Measurements from ENCODE around the gene CLEC2D.
"Not testable (repeated sequence)": the region's sequence is repeated elsewhere in the genome, so short reads cannot be mapped to it uniquely, and the experiment has no call there.

Gene CLEC2D

DNA sequence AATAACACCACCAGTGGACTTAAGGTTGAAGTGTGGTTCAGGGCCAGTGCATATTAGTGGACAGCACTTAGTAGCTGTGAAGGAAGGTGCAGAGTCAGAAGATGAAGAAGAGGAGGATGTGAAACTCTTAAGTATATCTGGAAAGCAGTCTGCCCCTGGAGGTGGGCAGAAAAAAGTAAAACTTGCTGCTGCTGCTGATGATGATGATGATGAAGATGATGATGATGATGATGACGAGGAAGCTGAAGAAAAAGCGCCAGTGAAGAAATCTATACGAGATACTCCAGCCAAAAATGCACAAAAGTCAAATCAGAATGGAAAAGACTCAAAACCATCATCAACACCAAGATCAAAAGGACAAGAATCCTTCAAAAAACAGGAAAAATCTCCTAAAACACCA, 26.1 kb downstream of the CLEC2D start:
- DNase-seq; intact Hi-C loops (cut with DNase I): not testable (repeated sequence)

DNA sequence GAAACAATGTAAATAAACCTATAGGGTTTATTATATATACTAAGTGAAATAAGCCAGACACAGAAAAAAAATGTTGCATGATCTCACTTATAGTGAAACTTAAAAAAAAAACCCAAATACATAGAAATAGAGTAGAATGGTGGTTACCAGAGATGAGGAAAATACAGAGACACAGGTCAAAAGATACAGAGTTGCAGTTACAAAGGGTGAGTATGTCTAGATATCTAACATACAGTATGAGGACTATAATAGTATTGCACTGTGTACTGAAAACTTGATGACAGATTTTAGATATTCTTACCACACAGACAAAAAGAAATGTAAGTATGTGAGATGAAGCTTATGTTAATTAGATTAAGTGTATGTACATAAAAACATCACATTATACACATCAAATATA, 28.1 kb downstream of the CLEC2D start:
- no peak for DNase-seq
- intact Hi-C loops (cut with DNase I): no loop called here

DNA sequence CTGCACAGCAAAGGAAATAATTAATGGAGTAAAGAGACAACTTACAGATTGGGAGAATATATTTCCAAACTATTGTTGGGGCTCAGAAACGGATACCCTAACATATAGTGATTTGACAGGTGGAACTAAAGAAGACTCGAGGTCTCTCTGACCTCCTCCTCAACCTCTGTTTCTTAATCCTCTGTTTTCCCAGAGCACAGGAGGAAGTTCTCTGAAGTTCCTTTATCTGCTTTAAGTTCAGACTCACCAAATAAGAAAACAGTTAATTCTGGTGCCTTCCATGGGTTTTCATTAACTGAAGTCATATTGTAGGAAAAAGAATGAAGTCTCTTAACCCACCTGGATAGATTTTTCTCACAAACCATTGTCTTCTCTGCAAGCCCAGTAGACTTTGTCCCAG, 29.2 kb downstream of the CLEC2D start:
- DNase-seq: no peak
- intact Hi-C loops (cut with DNase I): no loop called here

DNA sequence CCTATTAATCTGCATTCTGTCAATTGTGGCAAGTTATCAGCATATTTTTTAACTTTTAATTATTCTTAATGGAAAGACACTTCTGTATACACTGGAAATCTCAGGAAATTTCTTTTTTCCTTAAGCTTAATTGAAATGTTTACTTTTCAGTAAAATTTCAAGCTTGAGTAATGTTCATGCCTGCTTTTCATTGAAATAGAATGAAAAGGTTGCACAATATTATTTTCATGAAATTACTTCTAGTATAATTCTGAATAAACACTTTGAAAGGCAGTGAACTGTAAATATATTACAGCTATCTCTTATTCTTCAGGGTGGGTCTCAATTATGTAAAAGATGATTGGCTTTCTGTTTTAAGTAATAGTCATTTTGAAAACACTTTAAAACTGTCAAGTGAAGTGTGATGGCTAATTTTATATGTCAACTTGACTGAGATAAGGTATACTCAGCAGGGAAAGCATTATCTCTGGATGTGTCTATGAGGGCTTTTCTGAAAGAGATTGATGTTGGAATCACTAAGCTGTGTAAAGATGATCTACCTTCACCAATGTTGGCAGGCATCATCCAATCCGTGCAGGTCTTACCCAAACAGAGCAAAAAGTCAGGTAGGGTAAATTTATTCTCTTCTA, 29.9 kb downstream of the CLEC2D start:
- intact Hi-C loops (cut with DNase I): no loop called here

DNA sequence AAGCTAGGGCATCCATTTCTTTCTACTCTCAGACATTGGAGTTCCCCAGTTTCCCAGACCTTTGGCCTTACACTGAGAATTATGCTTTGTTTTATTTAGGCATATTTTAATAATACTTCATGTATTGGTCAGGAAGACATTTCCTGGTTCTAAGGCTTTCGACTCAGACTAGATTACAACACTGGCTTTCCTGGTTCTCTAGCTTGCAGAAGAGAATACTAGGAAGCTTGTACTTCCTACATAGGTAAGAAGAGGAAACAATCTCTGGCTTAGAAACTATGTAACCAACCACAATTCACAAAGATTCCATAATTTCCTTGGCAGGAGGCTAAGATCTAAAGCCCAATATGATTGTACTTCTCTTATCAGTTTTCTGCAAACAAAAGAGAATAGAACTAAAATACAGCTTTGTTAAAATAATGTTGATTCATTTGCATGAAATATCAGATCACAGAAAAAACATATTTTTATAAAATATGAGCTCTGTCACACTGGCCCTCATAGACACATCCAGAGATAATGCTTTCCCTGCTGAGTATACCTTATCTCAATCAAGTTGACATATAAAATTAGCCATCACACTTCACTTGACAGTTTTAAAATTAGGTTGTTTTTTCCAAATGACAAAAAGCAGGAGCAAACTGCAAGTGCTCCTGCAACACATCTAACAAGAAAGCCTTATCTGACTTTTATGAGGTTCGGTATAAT, 30.5 kb downstream of the CLEC2D start:
- DNase-seq: no peak
- intact Hi-C loops (cut with DNase I): no loop called here

More for the DNA sequence above, 29.9 kb downstream of the CLEC2D start:
- no peak for DNase-seq

DNA sequence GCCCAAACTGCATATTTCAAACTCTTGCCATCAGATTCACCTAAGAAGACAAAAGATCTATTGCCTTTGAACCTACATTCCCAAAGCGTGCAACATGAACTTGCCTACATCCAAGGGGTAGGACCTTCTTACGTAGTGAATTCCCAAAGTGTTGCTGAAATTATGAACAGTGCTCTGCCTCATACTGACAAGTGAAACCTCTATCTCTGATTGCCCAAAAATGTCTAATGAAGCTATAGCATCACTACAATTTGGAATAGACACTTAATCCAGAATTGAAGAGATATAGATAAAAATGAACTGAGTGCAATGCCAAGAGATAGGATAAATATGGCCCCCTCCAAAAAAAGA, 31.1 kb downstream of the CLEC2D start:
- no peak for DNase-seq
- intact Hi-C loops (cut with DNase I): no loop called here

DNA sequence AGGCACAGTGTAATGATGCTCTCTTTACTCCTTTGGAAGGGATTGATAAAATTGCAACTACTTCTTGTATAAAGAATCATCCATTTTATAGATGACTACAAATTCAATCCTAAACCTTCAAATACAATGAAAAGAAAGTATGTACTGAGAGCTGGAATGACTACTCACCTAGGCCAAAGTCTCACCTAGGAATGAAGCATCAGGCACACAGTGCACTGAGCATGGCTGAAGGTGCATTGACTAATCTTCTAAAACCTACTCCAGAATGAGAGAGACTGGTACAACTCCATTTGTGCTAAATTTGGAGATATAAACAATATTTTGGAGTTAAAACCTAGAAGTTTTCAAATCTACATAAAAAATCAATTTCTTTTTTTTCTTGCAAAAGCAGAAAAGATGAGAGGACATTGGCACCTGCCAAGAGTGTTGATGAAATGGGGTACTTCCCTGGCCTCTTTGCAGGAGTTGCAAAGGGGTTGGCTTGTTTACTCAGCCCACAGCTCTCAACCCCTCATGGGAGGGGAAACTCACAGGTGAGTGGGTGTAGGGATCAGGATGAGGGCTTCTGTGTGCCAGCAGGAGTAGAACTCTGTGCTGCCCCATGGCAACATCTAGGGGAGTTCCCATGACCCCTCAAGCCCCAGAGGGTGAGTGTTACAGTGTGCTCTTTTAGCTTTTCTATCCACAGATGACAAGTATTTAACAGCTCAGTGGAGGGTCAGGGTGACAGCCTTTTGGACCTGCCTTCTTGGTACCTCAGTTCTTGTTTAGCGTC, 32.1 kb downstream of the CLEC2D start:
- no peak for DNase-seq
- intact Hi-C loops (cut with DNase I): no loop called here

DNA sequence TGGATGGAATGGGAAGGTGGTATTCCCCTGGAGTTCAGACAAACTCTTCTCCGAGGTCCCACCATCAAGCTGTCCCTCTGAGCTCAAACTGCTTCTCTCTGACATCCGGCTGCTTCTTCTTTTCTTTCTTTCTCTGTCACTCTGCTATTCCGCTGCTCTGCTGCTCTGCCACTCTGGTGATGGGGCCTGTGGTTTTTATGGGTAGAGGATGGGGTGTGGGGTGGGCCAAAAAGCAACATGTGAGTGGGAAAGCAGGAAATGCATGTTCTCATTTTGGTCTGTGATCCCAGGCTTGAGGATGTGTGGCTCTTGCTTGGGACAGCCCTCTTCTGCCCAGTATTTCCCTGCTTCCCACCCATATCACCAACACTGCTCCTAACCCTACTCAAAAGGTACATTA, 32.7 kb downstream of the CLEC2D start:
- DNase-seq: no peak
- intact Hi-C loops (cut with DNase I): no loop called here

DNA sequence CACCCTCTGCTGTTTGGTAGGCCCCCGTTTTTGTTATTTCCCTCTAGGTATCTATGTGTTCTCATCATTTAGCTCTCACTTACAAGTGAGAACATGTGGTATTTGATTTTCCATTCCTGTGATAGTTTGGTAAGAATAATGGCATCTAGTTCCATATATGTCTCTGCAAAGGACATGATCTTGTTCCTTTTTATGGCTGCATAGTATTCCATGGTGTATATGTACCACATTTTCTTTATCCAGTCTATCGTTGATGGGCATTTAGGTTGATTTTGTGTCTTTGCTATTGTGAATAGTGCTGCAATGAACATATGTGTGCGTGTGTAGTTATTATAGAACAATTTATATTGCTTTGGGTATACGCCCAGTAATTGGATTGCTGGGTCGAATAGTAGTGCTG, 35.0 kb downstream of the CLEC2D start:
- DNase-seq; intact Hi-C loops (cut with DNase I): not testable (repeated sequence)

DNA sequence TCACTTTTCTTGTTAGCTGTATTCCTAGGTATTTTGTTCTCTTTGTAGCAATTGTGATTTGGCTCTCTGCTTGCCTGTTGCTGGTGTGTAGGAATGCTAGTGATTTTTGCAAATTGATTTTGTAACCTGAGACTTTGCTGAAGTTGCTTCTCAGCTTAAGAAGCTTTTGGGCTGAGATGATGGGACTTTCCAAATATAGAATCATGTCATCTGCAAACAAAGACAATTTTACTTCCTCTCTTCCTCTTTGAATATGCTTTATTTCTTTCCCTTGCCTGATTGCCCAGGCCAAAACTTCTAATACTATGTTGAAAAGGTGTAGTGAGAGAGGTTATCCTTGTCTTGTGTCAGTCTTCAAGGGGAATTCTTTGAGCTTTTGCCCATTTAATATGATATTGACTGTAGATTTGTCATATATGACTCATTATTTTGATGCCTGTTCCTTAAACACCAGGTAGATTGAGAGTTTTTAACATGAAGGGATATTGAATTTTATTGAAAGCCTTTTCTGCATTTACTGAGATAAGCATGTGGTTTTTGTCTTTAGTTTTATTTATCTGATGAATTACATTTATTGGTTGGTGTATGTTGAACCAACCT, 36.7 kb downstream of the CLEC2D start:
- DNase-seq: no peak
- intact Hi-C loops (cut with DNase I): loop anchor here (5.0 kb wide), 1 partner anchor 69 kb away; no protein-coding TSS in a partner anchor

DNA sequence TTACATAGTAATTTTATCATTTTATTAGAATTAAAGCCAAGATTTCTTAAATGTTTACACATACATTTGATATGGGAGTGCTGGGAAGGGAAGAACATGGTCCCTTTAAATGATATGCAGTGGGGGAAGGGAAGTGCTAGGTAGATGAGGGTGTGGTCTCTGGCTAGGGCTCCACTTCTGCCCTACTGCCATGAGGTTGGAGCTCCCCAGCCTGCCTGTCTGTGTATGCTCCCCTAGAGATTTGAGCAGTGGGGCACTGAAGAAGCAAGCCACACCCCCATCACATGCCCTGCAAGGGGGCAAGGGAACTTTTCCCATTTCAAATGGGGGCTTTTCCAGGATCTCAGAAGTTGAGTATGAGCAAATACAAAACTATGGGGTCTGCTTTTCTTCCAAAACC, 37.8 kb downstream of the CLEC2D start:
- intact Hi-C loops (cut with DNase I): loop anchor here (5.0 kb wide), 1 partner anchor 70 kb away; no protein-coding TSS in a partner anchor
- no peak for DNase-seq

DNA sequence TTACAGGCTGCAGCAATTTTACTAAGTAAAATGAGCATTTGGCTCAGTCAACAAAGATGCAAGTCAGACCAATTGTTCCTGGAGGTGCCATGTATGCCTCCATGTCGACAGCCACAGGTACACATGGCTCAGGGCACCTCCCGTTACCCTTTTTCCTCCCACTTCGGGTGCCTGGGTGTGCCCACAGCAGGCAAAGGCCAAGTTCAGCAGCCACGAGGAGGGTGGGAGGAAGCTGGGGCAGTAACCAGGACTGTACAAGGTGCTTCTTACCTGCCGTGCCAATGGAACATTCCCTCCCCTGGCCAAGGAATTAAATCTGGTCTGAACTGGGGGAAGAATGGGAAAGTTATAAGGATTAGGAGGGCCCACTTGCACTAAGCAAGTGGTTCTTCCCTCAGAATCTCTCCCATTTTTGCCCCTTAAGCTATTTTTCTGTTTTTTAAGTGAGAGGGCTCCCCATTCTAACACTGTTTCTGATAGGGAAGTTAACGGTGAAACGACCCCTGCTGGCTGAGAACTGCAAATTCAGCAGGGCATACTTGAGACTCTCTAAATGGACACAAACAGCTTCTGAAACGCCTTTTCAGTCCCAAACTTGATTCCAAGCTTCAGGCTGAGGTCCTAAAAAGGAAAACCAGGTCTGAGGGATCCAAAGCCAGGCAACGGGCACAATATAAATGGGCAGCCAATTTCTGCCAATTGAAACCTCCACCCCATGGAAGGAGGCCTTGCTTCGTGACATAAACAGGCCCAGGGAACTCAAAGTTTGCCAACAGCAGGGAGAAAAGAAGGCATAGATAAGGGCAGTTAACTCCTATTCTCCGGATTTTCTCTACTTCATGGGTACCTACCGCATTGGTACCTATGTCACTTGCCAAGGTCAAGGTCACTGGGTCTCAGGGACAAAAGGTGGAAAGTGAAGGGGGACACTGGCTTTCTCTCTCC, 38.6 kb downstream of the CLEC2D start:
- intact Hi-C loops (cut with DNase I): loop anchor here (5.0 kb wide), 1 partner anchor 71 kb away; no protein-coding TSS in a partner anchor

DNA sequence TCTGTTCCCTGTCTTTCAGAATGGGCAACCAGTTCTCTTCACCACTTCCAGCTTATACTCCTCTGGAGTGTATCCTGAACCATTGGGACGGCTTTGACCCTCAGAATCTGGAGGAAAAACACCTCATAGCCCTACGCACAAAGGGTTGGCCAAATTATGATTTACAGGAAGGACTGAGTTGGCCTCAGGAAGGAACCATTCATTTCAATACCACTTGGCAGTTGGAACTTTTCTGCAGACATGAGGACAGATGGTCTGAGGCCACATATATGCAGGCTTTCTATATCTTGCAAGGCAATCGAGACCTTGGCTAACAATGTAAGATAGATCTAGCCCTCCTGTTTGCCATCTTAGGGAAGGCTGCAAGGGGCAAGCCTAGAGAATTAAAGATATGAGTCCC, 39.3 kb downstream of the CLEC2D start:
- intact Hi-C loops (cut with DNase I): loop anchor here (5.0 kb wide), 1 partner anchor 72 kb away; no protein-coding TSS in a partner anchor
- DNase-seq: no peak

More for the DNA sequence above, 38.6 kb downstream of the CLEC2D start:
- DNase-seq: peak in 41 of 42 donors; percentile 21 to 80 (median 58)

DNA sequence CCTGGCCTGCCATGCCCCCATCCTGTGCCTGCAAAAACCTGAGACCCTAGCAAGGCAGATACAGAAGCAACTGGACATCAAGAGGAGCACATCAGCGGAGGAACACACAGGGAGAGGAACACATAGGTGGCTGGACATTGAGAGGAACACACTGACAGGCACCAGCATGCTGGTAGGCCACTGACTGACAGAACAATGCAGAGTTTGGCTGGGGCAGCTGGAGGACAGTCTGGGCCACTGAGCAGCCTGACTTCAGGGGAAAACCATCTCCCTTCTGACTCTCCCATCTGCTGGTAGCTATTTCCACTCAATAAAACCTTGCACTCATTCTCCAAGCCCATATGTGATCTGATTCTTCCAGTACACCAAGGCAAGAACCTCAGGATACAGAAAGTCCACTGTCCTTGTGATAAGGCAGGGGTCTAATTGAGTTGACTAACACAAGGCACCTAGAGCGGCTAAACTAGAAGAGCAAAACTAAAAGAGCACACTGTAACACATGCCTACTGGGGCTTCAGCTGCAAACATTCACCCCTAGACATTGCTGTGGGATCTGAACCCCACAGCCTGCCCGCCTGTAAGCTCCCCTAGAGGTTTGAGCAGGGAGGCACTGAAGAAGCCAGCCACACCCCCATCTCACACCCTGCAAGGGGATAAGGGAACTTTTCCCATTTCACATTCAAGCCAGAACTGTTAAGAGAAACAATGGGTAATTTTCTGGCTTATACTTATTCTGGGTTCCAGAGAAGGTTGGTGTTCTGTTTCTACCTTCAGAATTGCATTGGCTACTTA, 41.3 kb downstream of the CLEC2D start:
- intact Hi-C loops (cut with DNase I): no loop called here

DNA sequence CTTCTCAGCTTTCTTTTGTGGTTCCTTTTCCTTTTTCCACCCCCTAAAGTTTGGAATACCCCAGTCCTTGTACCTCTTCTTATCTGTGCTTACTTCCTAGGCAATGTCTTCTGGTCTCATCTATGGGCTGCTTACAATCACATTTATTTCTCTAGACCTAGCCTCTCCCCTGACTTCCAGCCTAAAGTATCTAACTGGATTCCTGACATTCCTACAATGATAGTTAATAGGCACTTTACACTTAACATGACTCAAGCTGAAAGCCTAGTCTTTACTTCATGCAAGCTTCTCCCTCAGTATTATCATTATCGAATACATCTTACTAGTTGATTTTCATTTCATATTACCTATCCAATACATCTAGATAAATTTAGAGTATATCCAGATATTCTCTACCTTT, 42.2 kb downstream of the CLEC2D start:
- no peak for DNase-seq
- intact Hi-C loops (cut with DNase I): no loop called here

More for the DNA sequence above, 41.3 kb downstream of the CLEC2D start:
- DNase-seq: no peak

DNA sequence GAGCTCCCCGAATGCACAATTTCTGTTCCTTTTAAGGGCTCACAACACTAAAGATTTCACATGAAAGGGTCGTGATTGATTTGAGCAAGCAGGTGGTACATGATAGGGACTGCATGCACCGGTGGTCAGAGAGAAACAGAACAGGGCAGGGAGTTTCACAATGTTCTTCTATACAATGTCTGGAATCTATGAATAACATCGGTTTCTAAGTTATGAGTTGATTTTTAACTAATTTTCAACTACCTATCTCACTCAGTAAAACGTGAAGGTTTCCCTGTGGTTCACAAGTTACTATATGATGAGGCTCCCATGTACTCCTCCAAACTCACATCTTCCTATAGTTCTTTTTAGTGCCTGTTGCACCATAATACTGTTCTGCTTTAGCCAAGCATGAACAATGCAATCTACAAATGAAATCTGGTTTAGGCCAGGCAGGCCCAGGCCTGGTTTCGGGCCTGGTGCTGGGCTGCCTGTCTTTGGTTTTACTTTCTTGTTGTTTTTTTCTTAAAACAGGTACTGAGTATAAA, 43.6 kb downstream of the CLEC2D start:
- intact Hi-C loops (cut with DNase I); DNase-seq: not testable (repeated sequence)

Data from head of caudate nucleus (tissue), 42 donors.